Duodenal mucosa (tissue), 2 donors: ENCODE data around the gene ADAMTSL4.
"Not testable (repeated sequence)": the region's sequence is repeated elsewhere in the genome, so short reads cannot be mapped to it uniquely, and the experiment has no call there.

Source experiments
- H3K27ac ChIP-seq: one replicate; pipeline ENCODE4 v1.7.0; 2013; ENCODE audit warnings: low read depth, low read length
- H3K27me3 ChIP-seq, 2 donors: one replicate each; pipeline ENCODE4 v1.7.0; 2013; ENCODE audit warnings: low read length in 2 of 2, control low read depth in 1 of 2; ENCODE audit not compliant: insufficient read depth in 2 of 2, control insufficient read depth in 1 of 2
- H3K36me3 ChIP-seq, 2 donors: one replicate each; pipeline ENCODE4 v1.7.0; 2013; ENCODE audit warnings: low read length in 2 of 2, control low read depth in 1 of 2; ENCODE audit not compliant: insufficient read depth in 2 of 2, control insufficient read depth in 1 of 2
- H3K4me1 ChIP-seq, 2 donors: one replicate each; pipeline ENCODE4 v1.7.0; 2013; ENCODE audit warnings: low read length in 2 of 2, control low read depth in 1 of 2; ENCODE audit not compliant: insufficient read depth in 2 of 2, control insufficient read depth in 1 of 2
- H3K4me3 ChIP-seq, 2 donors: one replicate each; pipeline ENCODE4 v1.7.0; 2013; ENCODE audit warnings: low read length in 2 of 2, low read depth in 1 of 2
- H3K9ac ChIP-seq, 2 donors: one replicate each; pipeline ENCODE4 v1.7.0; 2013; ENCODE audit warnings: low read length in 2 of 2, low read depth in 1 of 2
- H3K9me3 ChIP-seq, 2 donors: one replicate each; pipeline ENCODE4 v1.7.0; 2013; ENCODE audit warnings: low read length in 2 of 2, control low read depth in 1 of 2; ENCODE audit not compliant: control insufficient read depth in 1 of 2

Gene ADAMTSL4

DNA sequence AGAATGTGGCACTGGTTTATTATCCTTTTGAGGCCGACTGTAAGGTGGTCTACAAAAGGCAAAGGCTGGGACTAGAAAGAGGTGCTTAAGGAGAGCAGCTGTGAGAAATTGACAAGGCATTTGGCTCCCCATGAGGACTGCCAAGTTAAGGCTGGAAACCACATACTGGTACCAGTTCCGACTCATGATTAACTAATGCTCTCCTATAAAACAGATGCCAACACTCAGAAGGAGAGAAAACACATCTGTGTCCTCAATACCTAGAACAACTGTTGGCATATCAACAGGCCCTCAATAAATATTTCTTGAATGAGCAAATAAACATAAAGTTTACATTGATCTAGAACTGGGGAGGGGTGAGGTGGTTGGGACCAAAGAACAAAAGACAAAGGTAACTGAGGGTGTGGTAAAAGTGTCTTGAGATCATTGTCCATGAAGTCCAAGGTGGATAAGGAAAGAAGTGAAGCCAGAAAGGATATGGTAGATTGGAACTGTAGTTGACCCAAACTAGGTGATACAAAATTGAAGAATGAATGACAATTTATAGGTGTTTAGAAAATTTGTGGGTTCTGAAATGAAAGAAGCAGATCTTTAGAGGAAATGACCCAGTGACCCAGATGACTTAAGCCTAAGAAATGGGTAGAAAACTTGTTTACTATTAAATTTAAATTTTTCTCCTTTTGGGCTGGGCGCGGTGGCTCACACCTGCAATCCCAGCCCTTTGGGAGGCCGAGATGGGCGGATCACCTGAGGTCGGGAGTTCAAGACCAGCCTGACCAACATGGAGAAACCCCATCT lies 47.1 kb downstream of the ADAMTSL4 start:
- no peaks in the 10 kb centered on the region for H3K36me3 ChIP-seq
- H3K9me3 ChIP-seq, result no peaks in the 10 kb centered on the region
- H3K4me1 ChIP-seq, result peaks cover 9 to 10% of the 10 kb centered on the region in 2 donors
- H3K27ac ChIP-seq, result no peak overlapping the region
- H3K9ac ChIP-seq, result no peak overlapping the region
- no peaks in the 10 kb centered on the region for H3K27me3 ChIP-seq
- no peak overlapping the region for H3K4me3 ChIP-seq

DNA sequence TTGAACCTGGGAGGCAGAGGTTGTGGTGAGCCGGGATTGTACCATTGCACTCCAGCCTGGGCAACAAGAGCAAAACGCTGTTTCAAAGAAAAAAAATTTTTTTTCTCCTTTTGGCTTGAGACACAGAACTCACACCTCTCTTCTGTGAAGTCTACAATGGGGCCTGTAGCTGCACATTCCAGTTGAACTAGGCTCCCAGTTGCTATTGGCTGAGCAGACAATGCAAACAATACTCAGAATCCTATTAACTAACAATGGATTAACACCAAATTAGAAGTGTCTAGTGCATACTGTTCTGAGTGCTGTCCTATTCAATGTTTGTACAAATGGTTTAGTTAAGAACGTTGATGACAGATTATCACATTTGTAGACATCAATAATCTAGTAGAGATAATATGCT lies 47.8 kb downstream of the ADAMTSL4 start:
- Histone ChIP-seq H3K9ac (no peak overlapping the region), H3K27ac (peak overlapping the region; percentile 13), H3K27me3 (no peaks in the 10 kb centered on the region), H3K4me1 (peaks cover 9 to 10% of the 10 kb centered on the region in 2 donors), H3K4me3 (no peak overlapping the region), H3K9me3 (no peaks in the 10 kb centered on the region), H3K36me3 (no peaks in the 10 kb centered on the region)

GRCh38 chr1:150598346-150598745 lies 49.1 kb downstream of the ADAMTSL4 start:
- H3K27me3 ChIP-seq, H3K4me3 ChIP-seq, H3K9me3 ChIP-seq, H3K4me1 ChIP-seq, H3K36me3 ChIP-seq, H3K27ac ChIP-seq, H3K9ac ChIP-seq: not testable (repeated sequence)

- Histone ChIP-seq H3K27me3 (no peaks in the 10 kb centered on the region), H3K4me1 (peaks cover under 1 to 15% of the 10 kb centered on the region in 2 donors), H3K9ac (no peak overlapping the region), H3K27ac (no peak overlapping the region), H3K36me3 (no peaks in the 10 kb centered on the region), H3K9me3 (no peaks in the 10 kb centered on the region), H3K4me3 (no peak overlapping the region)
These were observed 52.3 kb downstream of the ADAMTSL4 start for GRCh38 chr1:150601540-150601939.

DNA sequence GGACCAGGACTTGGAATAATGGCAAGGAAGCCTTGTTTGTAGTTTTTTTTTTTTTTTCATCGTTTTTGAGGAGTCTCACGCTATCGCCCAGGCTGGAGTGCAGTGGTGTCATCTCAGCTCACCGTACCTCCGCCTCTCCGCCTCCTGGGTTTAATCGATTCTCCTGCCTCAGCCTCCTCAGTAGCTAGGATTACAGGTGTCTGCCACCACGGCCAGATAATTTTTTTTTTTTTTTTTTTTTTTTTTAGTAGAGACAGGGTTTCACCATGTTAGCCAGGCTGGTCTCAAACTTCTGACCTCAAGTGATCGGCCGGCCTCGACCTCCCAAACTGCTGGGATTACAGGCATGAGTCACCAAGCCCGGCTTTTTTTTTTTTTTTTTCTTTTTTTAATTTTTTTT lies 53.2 kb downstream of the ADAMTSL4 start:
- not testable (repeated sequence) for H3K4me3 ChIP-seq, H3K36me3 ChIP-seq, H3K9me3 ChIP-seq, H3K9ac ChIP-seq, H3K27me3 ChIP-seq, H3K27ac ChIP-seq
- peaks cover 0 to 10% of the 10 kb centered on the region in 2 donors for H3K4me1 ChIP-seq

DNA sequence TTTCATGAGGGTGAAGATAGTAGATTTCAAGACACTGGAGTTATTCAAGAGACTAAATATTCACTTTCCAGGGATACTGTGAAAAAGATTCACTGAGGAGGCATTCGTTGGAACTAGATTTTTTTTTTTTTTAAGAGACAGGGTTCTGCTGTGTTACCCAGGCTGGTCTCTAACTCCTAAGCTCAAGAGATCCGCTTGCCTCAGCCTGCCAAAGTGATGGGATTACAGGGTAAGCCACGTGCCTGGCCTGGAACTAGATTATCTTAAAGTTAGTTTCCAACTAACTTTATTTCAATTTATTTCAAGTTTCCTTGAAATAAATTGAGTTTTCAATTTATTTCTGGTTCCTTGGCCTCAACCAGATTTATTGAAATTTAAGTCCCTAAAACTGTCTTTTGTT lies 54.5 kb downstream of the ADAMTSL4 start:
- Histone ChIP-seq H3K9me3 (no peaks in the 10 kb centered on the region), H3K36me3 (no peaks in the 10 kb centered on the region), H3K4me1 (peaks cover 0 to 10% of the 10 kb centered on the region in 2 donors), H3K4me3 (no peak overlapping the region), H3K9ac (no peak overlapping the region), H3K27me3 (no peaks in the 10 kb centered on the region), H3K27ac (no peak overlapping the region)

DNA sequence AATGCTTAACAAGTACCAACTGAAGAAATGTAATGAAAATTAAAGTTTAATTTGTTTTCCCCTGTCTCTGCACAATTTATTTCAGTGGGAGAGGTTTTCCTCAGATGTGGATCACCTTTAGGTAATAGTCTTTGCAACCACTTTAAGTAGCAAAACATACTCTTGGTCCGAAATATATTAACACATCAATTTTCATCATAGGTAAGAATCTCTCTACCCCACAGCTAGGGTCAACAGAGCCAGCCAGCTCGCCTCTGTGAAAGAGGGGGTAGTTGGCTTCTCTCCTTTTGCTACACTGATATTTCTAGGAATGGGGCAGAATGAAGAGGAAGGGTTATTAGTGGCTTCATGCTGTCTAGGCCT lies 55.0 kb downstream of the ADAMTSL4 start:
- Histone ChIP-seq H3K4me1 (peaks cover 0 to 12% of the 10 kb centered on the region in 2 donors), H3K9me3 (no peaks in the 10 kb centered on the region), H3K9ac (no peak overlapping the region), H3K27me3 (no peaks in the 10 kb centered on the region), H3K4me3 (no peak overlapping the region), H3K27ac (peak overlapping the region; percentile 61), H3K36me3 (no peaks in the 10 kb centered on the region)

DNA sequence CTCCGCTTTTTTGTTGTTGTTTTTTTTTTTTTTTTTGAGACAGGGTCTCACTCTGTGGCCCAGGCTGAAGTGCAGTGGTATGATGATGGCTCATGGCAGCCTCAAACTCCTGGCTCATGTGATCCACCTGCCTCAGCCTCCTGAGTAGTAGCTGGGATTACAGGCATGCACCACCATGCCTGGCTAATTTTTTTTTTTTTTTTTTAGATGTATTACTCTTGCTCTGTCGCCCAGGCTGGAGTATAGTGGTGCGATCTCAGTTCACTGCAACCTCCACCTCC lies 56.2 kb downstream of the ADAMTSL4 start:
- H3K4me1 ChIP-seq, result peaks cover 0 to 18% of the 10 kb centered on the region in 2 donors
- not testable (repeated sequence) for H3K27ac ChIP-seq, H3K27me3 ChIP-seq, H3K4me3 ChIP-seq, H3K9ac ChIP-seq, H3K36me3 ChIP-seq, H3K9me3 ChIP-seq

DNA sequence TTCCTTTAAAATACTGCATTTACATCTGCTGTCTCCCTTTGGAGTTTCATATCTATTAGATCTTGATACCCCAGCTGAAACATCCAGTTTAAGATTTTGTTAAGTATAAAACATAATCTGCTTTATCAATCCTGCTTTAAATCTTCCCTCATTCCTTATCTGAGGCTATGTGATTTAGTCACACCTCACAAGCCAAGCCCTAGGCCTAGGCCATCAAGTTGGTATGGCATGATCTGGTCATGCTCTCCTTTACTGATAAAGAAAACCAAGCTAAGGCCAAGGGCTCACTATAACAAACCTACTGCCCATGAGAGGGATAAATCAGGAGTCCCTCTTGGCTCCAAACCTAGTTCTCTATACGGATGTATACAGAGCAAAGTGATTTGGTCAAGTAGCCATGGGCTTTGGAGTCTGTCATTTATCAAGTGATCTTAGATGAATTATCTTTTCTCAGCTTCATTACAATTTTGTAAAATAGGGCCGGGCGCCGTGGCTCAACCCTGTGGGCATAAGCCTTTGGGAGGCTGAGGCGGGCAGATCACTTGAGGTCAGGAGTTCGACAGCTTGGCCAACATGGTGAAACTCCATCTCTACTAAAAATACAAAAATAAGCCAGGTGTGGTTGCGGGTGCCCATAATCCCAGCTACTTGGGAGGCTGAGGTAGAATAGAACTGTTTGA lies 57.4 kb downstream of the ADAMTSL4 start:
- Histone ChIP-seq H3K27ac (no peak overlapping the region), H3K4me1 (peaks cover 10 to 24% of the 10 kb centered on the region in 2 donors)

GRCh38 chr1:150609732-150610131 lies 60.5 kb downstream of the ADAMTSL4 start:
- Histone ChIP-seq H3K27me3 (no peaks in the 10 kb centered on the region), H3K9me3 (no peaks in the 10 kb centered on the region), H3K4me3 (no peak overlapping the region), H3K4me1 (peaks cover 36 to 45% of the 10 kb centered on the region in 2 donors), H3K36me3 (peaks cover 0 to 4% of the 10 kb centered on the region in 2 donors), H3K27ac (no peak overlapping the region), H3K9ac (no peak overlapping the region)

More for the DNA sequence above, 57.4 kb downstream of the ADAMTSL4 start:
- Histone ChIP-seq H3K27me3 (no peaks in the 10 kb centered on the region), H3K36me3 (peaks cover 0 to 3% of the 10 kb centered on the region in 2 donors), H3K4me3 (no peak overlapping the region), H3K9me3 (no peaks in the 10 kb centered on the region), H3K9ac (no peak overlapping the region)
